Raji (cell line): ENCODE measurements around the gene MCM6.

Source experiments
- POLR2A ChIP-seq: IDR thresholded peaks from 2 replicates; pipeline ENCODE4 v1.6.1; 2011; ENCODE audit warnings: low read depth, low read length, control low read depth; ENCODE audit not compliant: insufficient read depth

The MCM6 gene

DNA sequence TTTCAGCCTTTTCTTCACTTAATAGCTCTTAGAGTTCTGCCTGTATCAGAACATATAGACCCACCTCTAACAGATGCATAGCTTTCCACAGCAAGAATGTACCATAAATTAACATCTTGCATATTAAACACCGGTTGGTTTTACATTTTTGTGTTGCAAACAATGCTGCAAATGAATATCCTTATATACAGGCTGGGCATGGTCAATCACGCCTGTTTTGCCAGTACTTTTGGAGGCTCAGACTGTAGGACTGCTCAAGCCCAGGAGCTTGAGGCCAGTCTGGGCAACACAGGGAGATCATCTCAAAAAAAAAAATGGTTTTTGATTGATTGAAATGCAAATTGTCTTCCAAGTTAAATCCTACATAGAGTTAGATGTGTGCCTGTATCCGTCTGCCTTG is 37.7 kb downstream of the MCM6 start:
- TF ChIP-seq POLR2A, result no peak

DNA sequence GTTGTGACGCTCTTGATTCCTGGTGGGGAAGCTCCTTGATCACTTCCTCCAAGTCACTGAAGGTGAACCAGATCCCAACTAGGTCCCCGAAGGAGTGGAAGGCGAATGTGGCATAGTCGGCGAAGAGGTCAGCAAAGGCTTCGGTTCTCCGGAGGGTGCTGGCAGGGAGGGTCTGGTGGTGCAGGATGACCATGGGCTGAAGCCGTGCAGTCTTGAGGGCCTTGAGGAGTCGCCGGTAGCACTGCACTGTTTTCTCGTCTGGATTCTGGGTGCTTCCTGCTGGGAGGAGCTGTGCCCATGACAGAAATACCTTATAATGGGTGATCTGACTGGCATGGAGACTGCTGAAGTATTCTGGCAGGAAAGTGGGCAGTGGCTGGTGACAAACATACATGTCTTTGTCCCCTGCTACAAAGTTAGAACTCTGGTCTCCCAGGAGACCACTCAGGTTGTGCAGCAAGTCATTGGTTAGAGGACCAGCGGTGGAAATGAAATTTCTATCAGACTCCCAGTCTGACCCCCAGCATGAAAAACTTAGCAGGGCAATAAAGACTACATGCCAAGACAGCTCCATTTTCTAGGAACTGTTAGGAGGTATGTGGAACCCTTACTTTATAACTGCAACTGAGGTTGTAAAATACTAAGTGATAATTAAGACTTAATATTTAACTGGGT is 39.5 kb downstream of the MCM6 start, which contains the start of gene LCT:
LCT (minus strand) TSS at position 589 of the 675 bp plus-strand sequence; CDS start at position 574, 15 bp downstream.
- TF ChIP-seq POLR2A, result no peak

DNA sequence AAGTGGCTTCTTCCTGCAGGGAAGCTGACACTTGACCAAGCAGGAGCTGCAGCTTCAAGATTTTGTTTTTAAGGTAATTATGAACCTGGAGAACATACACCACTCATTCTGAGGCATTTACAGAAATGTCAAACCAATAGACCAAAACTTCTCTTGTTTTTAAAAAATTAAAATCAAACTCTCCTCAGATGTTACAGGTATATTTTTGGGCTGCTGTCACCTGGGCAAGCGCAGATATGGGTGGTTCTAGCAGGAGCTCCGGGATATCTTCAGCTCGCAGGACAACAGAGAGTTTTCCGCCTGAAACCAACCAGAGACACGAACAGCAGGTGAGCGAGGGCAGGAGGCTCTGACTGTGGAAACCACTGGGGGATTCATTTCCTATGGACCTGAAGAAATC is 43.4 kb downstream of the MCM6 start:
- no peak for TF ChIP-seq POLR2A

DNA sequence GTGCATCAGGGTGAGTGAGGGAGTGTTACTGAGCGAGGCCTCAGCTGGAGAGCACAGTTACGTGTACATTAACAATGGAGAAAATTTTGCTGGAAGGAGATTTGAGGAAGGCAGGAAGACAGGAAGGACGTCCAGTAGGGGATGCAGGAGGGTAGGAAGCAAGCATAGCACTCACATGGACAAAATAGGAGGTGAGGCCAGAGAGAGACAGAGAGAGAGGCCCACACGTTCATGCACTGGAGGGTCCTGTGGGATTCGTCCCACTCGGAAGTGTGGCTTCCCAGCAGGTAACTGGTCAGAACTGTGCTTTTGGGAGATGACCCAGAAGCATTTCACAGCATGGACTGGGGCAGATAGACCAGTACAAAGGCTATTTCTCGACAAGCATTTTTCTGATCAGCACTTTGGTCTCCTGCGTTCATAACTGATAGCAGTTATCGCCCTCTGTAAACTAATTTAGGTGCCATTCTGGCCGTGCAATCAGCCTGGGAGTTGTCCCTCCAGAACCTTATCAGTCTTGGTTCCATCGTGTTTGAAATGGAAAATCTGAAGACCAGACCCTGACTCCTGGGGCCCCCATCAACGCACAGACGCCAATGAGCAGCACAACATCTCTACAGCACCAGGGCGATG is 44.9 kb downstream of the MCM6 start:
- no peak for TF ChIP-seq POLR2A

DNA sequence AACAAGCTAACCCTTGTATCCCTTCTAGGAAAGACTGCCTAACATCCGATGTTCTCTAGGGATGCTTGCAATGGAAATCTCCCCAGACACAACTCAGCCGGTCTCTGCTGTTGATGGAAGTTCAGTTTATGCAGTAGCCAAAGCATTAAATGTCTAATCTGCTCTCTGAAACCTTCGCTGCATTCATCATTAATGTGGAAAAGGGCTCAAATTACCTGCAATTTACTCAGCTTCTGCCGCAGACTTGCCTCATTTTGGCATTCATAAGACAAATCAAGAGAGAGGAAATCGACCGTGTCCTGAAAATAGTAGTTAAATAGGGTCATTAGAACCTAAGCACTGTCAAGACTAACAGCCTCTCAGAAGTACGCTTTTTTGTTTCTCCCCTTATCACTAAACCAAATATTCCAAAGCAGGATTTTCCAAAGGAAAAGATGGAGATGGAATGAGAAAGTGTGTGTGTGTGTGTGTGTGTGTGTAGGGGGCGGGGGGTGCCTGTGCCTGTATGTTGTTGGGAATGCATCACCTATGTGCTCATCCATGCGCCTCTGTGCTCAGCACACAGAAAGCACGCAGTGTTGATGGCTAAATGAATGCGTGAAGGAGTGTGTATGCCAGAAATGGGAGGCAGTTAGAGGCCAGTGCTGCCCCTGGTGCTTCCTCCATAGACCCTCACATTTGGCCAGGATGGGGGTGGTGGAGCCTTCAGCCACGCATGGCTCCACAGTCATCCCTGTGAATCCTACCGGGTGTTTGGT is 46.7 kb downstream of the MCM6 start:
- no peak for TF ChIP-seq POLR2A

DNA sequence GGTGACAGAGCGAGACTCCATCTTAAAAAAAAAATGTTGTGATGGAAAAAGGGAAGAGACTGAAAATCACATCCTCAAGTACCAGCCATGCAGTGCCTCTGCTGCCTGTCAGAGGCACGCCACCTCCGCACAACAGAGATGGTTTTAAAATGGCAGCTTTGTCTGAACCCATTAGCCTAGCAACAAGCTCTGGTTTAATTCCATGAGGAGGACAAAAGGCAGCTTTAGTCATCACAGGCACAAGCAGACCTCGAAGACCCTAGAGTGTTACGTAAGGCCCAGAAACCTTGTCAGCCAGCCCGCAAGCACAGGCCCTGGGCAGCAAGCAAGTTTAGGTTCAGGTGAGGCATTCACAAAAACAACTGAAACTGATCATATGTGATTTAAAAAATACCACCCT is 49.7 kb downstream of the MCM6 start:
- TF ChIP-seq POLR2A, result no peak

DNA sequence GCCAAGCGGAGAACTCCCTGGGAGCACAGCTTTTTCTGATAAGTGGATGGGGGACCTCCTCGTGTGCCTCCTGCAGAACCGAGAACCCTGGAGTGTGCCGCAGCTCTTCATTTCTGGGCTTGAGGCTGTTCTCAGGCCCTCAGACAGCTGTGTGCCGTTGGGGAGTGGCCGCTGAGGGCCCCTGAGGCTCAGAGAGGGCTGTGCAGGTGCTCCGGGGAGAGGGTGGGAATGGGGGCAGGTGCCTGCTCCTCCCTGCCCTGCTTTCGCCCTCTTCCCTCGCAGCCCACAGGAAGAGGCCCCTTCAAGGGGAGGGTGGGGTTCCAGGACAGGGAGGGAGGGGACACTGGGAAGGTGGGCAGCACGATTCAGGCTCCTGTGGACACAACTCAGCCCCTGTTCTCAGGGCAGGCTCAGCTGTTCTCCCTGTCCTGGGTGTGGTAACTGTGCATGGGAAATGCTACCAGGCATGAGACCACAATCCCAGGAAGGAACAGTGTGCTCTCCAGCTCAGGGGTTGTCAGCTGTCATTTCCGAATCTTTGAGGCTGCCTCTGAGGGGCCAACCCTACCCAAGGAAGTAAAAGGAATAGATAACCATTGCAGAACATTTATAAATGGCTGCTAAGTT is 50.6 kb downstream of the MCM6 start:
- TF ChIP-seq POLR2A, result no peak

DNA sequence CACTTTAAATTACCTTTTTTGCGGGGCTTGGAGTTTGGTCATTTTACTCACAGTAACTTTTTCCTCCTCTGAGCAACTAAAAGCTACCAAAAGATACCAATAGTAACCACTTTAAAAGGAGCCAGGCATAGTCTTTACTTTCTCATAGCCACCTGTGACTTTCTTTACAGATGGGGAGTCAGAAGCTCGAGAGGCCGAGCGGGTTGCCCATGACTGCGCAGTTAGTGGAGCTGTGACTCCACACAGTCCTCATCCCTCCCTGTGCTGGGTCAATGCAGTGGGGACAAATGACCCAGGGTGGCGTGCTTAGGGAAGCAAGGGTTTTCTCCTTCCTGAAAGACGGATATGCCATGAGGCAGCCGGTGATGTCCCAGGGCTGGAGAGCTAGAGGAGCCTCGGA is 51.1 kb downstream of the MCM6 start:
- no peak for TF ChIP-seq POLR2A

DNA sequence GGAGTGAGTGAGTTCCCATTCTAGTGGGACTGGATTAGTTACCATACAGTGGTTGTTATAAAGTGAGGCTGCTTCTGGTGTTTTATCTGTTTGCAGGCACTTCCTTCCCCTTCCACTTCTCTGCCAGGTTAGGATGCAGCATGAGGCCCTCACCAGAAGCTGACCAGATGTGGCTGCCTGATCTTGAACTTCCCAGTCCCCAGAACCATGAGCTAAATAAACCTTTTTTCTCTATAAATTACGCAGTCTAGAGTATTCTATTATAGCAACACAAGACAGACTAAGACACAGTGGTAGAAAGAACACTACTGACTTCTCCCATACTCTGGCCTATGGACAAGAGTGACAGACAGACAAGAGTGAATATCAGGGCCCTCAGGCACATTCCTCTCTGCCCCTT is 53.4 kb downstream of the MCM6 start:
- TF ChIP-seq POLR2A, result no peak

DNA sequence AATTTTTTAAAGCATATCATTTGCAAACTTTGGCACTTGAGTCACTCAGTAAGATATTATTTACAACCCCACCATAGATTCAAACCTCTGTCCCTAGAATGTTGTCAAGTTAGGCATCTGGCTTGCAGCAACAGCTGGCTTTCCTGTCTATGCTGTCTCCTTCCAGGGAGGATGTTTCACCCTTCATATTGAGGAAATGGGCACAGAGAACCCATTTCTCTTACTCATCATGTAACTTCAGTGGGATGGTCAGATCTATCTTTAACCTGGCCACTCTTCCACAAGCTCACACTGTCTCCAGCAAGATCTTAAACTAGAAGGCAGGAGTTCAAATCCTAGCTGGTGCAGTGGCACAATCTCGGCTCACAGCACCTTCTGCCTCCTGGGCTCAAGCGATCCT is 55.1 kb downstream of the MCM6 start:
- TF ChIP-seq POLR2A, result no peak

DNA sequence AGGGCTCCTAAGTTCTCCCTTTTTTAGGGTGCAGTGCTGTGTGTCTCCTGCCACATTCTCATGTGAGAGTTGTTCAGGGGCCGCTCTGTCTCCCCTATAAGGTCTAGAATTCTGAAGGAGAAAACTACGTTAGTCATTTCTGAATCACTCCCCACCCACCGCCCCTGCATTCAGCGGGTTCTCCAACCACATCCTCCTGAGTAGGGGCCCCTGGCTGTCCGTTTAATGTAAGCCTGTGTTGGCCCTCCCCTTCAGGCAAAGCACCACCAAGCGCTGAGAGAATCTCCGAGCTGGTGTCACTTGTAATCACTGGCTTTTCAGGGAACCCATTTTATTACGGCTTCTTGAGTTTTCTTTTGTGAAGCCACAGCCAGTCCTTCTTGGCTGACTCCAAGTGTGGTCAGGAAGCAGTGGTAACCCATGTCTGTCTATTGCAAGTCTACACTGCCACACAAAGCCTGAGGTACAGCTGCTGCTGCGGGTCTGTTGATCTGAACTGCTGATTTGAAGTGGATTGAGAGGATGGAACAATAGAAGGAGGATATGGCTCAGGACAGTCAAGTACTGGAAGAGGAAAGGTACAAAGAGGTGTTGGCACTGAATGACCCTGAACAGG is 56.1 kb downstream of the MCM6 start:
- no peak for TF ChIP-seq POLR2A

DNA sequence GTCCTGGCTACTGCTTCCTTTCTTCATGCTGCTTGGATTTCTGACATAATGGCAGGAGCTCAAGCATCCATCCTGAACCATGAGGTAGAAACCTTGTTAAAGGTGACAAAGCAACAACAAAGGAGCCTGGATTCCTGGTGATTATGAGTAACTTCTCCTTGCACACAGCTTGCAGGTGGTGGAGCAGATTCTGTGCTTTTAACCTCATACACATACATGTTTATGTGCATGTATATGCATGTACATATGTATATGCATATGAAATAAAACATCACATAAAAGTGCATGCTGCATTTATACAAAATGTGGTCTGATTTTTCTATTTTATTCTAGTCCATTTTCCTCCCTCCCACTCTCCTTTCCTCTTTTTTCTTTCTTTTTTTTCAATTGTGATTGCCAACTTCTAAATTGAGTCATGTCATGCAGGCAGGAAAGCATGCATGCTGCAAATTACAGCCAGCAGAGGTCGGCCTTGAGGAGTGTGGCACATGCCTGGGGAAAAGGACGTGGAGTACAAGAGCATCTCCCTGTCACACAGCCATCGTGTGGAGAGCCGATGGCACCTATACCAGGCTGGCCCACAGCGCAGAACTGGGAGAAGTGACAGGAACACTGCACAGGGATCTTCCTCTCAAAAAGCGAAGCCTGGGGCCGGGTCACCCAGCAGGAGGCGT is 57.2 kb downstream of the MCM6 start:
- TF ChIP-seq POLR2A, result no peak

DNA sequence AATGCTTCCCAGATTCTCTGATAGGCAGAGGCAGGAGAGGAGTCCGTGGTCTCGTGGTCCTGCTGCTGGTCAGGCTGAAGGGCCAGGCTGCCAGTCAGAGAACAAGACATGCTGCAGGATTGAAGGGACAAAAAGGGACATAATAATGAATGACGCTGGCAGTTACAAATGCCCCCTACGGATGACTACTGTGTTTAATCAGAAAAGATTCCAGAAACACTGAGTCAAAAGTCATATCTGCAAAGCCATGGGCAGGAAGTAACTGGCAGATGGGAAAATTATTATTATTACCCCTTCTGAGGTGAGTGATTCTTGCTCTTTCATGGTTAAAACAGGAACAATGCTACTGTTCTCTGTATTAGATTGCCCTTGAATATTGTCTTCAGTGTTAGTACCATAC is 58.3 kb downstream of the MCM6 start:
- TF ChIP-seq POLR2A, result no peak

DNA sequence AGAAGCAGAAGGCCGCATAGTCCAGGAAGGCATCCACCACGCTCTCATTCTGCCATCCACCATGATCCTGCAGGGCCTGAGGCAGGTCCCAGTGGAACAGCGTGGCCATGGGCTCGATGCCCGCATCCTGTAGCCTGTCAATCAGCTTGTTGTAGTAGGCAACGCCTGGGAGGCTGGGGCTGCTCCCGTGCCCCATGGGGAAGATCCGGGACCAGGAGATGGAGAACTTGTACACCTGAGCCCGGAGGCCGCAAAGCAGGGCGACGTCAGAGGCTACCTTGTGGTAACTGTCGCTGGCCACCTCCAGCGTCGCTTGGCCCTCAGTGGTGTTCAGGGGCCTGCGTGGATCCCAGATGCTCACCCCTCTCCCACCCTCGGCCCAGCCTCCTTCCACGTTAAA is 58.8 kb downstream of the MCM6 start:
- no peak for TF ChIP-seq POLR2A

DNA sequence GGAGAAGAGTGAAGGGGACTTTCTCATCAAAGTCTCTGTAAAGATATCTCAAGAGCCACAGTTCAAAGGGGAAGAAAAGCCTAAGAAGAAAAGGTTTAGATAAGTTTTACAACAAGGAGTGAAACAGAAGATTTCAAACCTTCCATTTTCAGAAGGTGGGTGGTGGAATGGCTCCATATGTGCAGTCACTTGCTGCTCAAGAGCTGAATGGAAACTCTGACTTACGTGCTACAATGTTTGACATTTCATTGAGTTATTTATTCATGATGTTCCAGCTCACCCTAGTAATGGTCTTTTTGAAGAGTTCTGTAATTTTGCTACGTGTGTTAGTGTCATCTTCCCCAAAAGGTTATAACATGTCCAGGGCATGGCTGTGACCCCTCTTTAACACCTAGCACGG is 61.0 kb downstream of the MCM6 start:
- TF ChIP-seq POLR2A, result no peak
